Parathyroid adenoma (tissue), 2 donors: ENCODE data around the gene SSPN.

Experiments used
- H2AFZ ChIP-seq: fragments of 300-600 bp; sonication (generic); one replicate; pipeline ENCODE4 v1.7.0; 2017; ENCODE audit warnings: antibody characterized with exemption, mild to moderate bottlenecking
- H3K27ac ChIP-seq: fragments of 300-600 bp; sonication (generic); one replicate; pipeline ENCODE4 v1.7.0; 2017
- H3K27me3 ChIP-seq: fragments of 300-600 bp; sonication (generic); one replicate; pipeline ENCODE4 v1.7.0; 2017; ENCODE audit warnings: low read length; ENCODE audit not compliant: control insufficient read depth, insufficient read depth
- H3K36me3 ChIP-seq: fragments of 300-600 bp; sonication (generic); one replicate; pipeline ENCODE4 v1.7.0; 2017; ENCODE audit warnings: low read length; ENCODE audit not compliant: control insufficient read depth, insufficient read depth
- H3K4me1 ChIP-seq: fragments of 300-600 bp; sonication (generic); one replicate; pipeline ENCODE4 v1.7.0; 2017; ENCODE audit warnings: control low read depth
- H3K4me2 ChIP-seq: fragments of 300-600 bp; sonication (generic); one replicate; pipeline ENCODE4 v1.7.0; 2017; ENCODE audit warnings: low read length
- H3K4me3 ChIP-seq: fragments of 300-600 bp; sonication (generic); one replicate; pipeline ENCODE4 v1.7.0; 2017; ENCODE audit warnings: low read depth, low read length
- H3K79me2 ChIP-seq: fragments of 300-600 bp; sonication (generic); one replicate; pipeline ENCODE4 v1.7.0; 2017; ENCODE audit warnings: control low read depth
- H3K9ac ChIP-seq: fragments of 300-600 bp; sonication (generic); one replicate; pipeline ENCODE4 v1.7.0; 2017; ENCODE audit warnings: mild to moderate bottlenecking
- H3K9me3 ChIP-seq: fragments of 300-600 bp; sonication (generic); one replicate; pipeline ENCODE4 v1.7.0; 2017; ENCODE audit warnings: low read length; ENCODE audit not compliant: control insufficient read depth
- CTCF ChIP-seq: fragments of 300-600 bp; sonication (generic); IDR thresholded peaks from one replicate; pipeline ENCODE4 v1.7.0; 2017; ENCODE audit warnings: antibody characterized with exemption, mild to moderate bottlenecking
- donor health status: primary hyperparathyroidism.

SSPN gene

GRCh38 chr12:26264215-26264838 lies 69.0 kb downstream of the SSPN start:
- H3K36me3 ChIP-seq, result peaks cover 3% of the 10 kb centered on the region
- no peaks in the 10 kb centered on the region for H3K9me3 ChIP-seq
- H3K4me3 ChIP-seq, result no peak overlapping the region
- H3K4me2 ChIP-seq, result no peak overlapping the region
- no peak overlapping the region for H3K9ac ChIP-seq
- H2AFZ ChIP-seq, result no peak overlapping the region
- H3K79me2 ChIP-seq, result no peaks in the 10 kb centered on the region
- H3K27ac ChIP-seq, result no peak overlapping the region
- no peaks in the 10 kb centered on the region for H3K27me3 ChIP-seq
- H3K4me1 ChIP-seq, result no peaks in the 10 kb centered on the region
- TF ChIP-seq CTCF, result no peak

GRCh38 chr12:26265606-26266005 lies 70.2 kb downstream of the SSPN start:
- TF ChIP-seq CTCF, result no peak
- H3K9me3 ChIP-seq, result no peaks in the 10 kb centered on the region
- no peak overlapping the region for H3K9ac ChIP-seq
- H3K4me1 ChIP-seq, result no peaks in the 10 kb centered on the region
- no peak overlapping the region for H2AFZ ChIP-seq
- H3K27ac ChIP-seq, result no peak overlapping the region
- no peaks in the 10 kb centered on the region for H3K27me3 ChIP-seq
- peaks cover 3% of the 10 kb centered on the region for H3K36me3 ChIP-seq
- no peak overlapping the region for H3K4me3 ChIP-seq
- no peak overlapping the region for H3K4me2 ChIP-seq
- H3K79me2 ChIP-seq, result no peaks in the 10 kb centered on the region

GRCh38 chr12:26266881-26267280 lies 71.5 kb downstream of the SSPN start:
- H3K27ac ChIP-seq, result no peak overlapping the region
- no peak for TF ChIP-seq CTCF
- H3K27me3 ChIP-seq, result no peaks in the 10 kb centered on the region
- H3K36me3 ChIP-seq, result peaks cover 3% of the 10 kb centered on the region
- no peak overlapping the region for H3K4me3 ChIP-seq
- H3K4me1 ChIP-seq, result no peaks in the 10 kb centered on the region
- H3K4me2 ChIP-seq, result no peak overlapping the region
- no peak overlapping the region for H2AFZ ChIP-seq
- H3K9ac ChIP-seq, result no peak overlapping the region
- no peaks in the 10 kb centered on the region for H3K79me2 ChIP-seq
- no peaks in the 10 kb centered on the region for H3K9me3 ChIP-seq

- H3K79me2 ChIP-seq, result no peaks in the 10 kb centered on the region
- no peak overlapping the region for H2AFZ ChIP-seq
- no peak overlapping the region for H3K4me3 ChIP-seq
- H3K9me3 ChIP-seq, result no peaks in the 10 kb centered on the region
- no peak overlapping the region for H3K9ac ChIP-seq
- no peak overlapping the region for H3K4me2 ChIP-seq
- no peak for TF ChIP-seq CTCF
- H3K4me1 ChIP-seq, result no peaks in the 10 kb centered on the region
- no peaks in the 10 kb centered on the region for H3K27me3 ChIP-seq
- peaks cover 3% of the 10 kb centered on the region for H3K36me3 ChIP-seq
- no peak overlapping the region for H3K27ac ChIP-seq
Observed at GRCh38 chr12:26268841-26269561, 73.6 kb downstream of the SSPN start.
